Measurements from ENCODE around the gene SYP.

Gene SYP

GRCh38 chrX:49206543-49206942, 6.5 kb upstream of the SYP start:
- no peak for DNase-seq (ENCODE audit: low spot score)
- no peak overlapping the region for H3K27ac ChIP-seq
- no peak for TF ChIP-seq CTCF (conservative IDR thresholded peaks at IDR 0.05; ENCODE audit: low read depth)
- ChIA-PET POLR2A (ENCODE audit: low non-redundant PET) (no interaction called here), CTCF (no interaction called here)

- ChIA-PET POLR2A (ENCODE audit: low non-redundant PET) (no interaction called here), CTCF (no interaction called here)
- no peak for TF ChIP-seq CTCF (conservative IDR thresholded peaks at IDR 0.05; ENCODE audit: low read depth)
Observed at GRCh38 chrX:49205443-49205842, 5.5 kb upstream of the SYP start.

GRCh38 chrX:49204709-49205108, 4.7 kb upstream of the SYP start:
- TF ChIP-seq CTCF (conservative IDR thresholded peaks at IDR 0.05; ENCODE audit: low read depth), result no peak
- ChIA-PET POLR2A (ENCODE audit: low non-redundant PET) (no interaction called here), CTCF (no interaction called here)
- no peak overlapping the region for H3K27ac ChIP-seq
- no peak for DNase-seq (ENCODE audit: low spot score)

More at GRCh38 chrX:49205443-49205842, 5.5 kb upstream of the SYP start:
- no peak for DNase-seq (ENCODE audit: low spot score)
- H3K27ac ChIP-seq, result no peak overlapping the region

- TF ChIP-seq CTCF (conservative IDR thresholded peaks at IDR 0.05; ENCODE audit: low read depth), result no peak
- ChIA-PET POLR2A (ENCODE audit: low non-redundant PET) (no interaction called here), CTCF (no interaction called here)
- DNase-seq (ENCODE audit: low spot score), result no peak
- H3K27ac ChIP-seq, result no peak overlapping the region
Observed at GRCh38 chrX:49204017-49204416, 4.0 kb upstream of the SYP start.

GRCh38 chrX:49203536-49203935, 3.5 kb upstream of the SYP start:
- TF ChIP-seq CTCF (conservative IDR thresholded peaks at IDR 0.05; ENCODE audit: low read depth), result no peak
- POLR2A ChIA-PET (ENCODE audit: low non-redundant PET), result no interaction called here
- no peak overlapping the region for H3K27ac ChIP-seq
- DNase-seq (ENCODE audit: low spot score), result no peak
- CTCF ChIA-PET, result no interaction called here

GRCh38 chrX:49202022-49202421, 2.0 kb upstream of the SYP start:
- no peak for TF ChIP-seq CTCF (conservative IDR thresholded peaks at IDR 0.05; ENCODE audit: low read depth)
- H3K27ac ChIP-seq, result no peak overlapping the region
- CTCF ChIA-PET, result no interaction called here
- DNase-seq (ENCODE audit: low spot score), result no peak
- POLR2A ChIA-PET (ENCODE audit: low non-redundant PET), result no interaction called here

- ChIA-PET CTCF (interaction anchor here (0.7 kb wide), 1 partner anchor 33 kb away, joined by 3 read pairs; no protein-coding TSS in a partner anchor), POLR2A (ENCODE audit: low non-redundant PET) (no interaction called here)
- H3K27ac ChIP-seq, result no peak overlapping the region
- DNase-seq (ENCODE audit: low spot score), result no peak
- TF ChIP-seq CTCF (conservative IDR thresholded peaks at IDR 0.05; ENCODE audit: low read depth), result no peak
Observed at GRCh38 chrX:49199315-49199595, 738 bp downstream of the SYP start.
